ENCODE measurements around the gene PRUNE2. TPM values are rescaled to one million over a fixed set of nuclear protein-coding genes. Genes with fewer than 3 reads are reported as not detected.

PRUNE2 gene
- total and polyA plus RNA-seq, 2 of the 8 experiments (the other 6 are each of a cell fraction or from before 2014, with no cell fraction given), result 5.5 to 13.3 TPM

- Histone ChIP-seq H2AK5ac (ENCODE audit: low read depth, low read length) (no peak overlapping the region), H3K27ac (ENCODE audit: low read depth, low read length) (no peak overlapping the region), H2BK12ac (ENCODE audit: low read depth, low read length) (no peak overlapping the region), H4K8ac (ENCODE audit: extremely low read depth, insufficient read depth, low read length) (no peak overlapping the region), H3K79me2 (ENCODE audit: control insufficient read depth in 1 of 2, insufficient read depth in 2 of 2, low read length in 2 of 2) (no peaks in the 10 kb centered on the region), H3K4me3 (ENCODE audit: extremely low read depth in 1 of 4, insufficient read depth in 2 of 4, low read depth in 3 of 4, low read length in 4 of 4) (no peak overlapping the region), H3K4me1 (replicated peaks in 1 of 4; ENCODE audit: control insufficient read depth in 3 of 4, insufficient read depth in 4 of 4, low read length in 3 of 4) (peaks cover 0 to 6% (median 0%) of the 10 kb centered on the region in 4 experiments; a peak in 3 of 7 replicates), H2BK120ac (replicated peaks; ENCODE audit: low read depth, low read length) (no peak overlapping the region), H4K91ac (replicated peaks; ENCODE audit: insufficient read length, low read length) (no peak overlapping the region), H3K27me3 (replicated peaks in 1 of 4; ENCODE audit: control insufficient read depth in 3 of 4, extremely low read depth in 1 of 4, insufficient read depth in 3 of 4, low read length in 3 of 4) (no peaks in the 10 kb centered on the region), H3K56ac (replicated peaks; ENCODE audit: insufficient read length, low read depth, low read length) (no peak overlapping the region), H3K23ac (ENCODE audit: insufficient read length) (no peak overlapping the region), H2BK20ac (ENCODE audit: low read length) (no peak overlapping the region), H3K79me1 (ENCODE audit: low read depth, low read length) (no peaks in the 10 kb centered on the region), H3K4me2 (ENCODE audit: insufficient read depth in 1 of 2, low read depth in 2 of 2, low read length in 2 of 2) (no peak overlapping the region), H3K14ac (ENCODE audit: insufficient read length) (no peak overlapping the region), H4K20me1 (replicated peaks in 1 of 2; ENCODE audit: control insufficient read depth in 1 of 2, insufficient read depth in 2 of 2, low read length in 2 of 2) (no peaks in the 10 kb centered on the region), H2AFZ (ENCODE audit: low read length) (no peak overlapping the region), H3K36me3 (ENCODE audit: control insufficient read depth in 2 of 4, insufficient read depth in 4 of 4, low read length in 3 of 4) (no peaks in the 10 kb centered on the region), H3K9me3 (ENCODE audit: insufficient read depth in 2 of 2, low read depth in 1 of 2, low read length in 1 of 2) (no peaks in the 10 kb centered on the region), H2BK15ac (ENCODE audit: low read length) (no peak overlapping the region), H3K4ac (replicated peaks; ENCODE audit: insufficient read length, low read depth, low read length) (no peak overlapping the region), H4K5ac (ENCODE audit: insufficient read length, low read depth, low read length) (no peak overlapping the region), H3K9ac (replicated peaks in 1 of 4; ENCODE audit: extremely low read depth in 1 of 4, low read depth in 3 of 4, low read length in 3 of 4) (no peak overlapping the region), H3K18ac (ENCODE audit: extremely low read depth, low read length) (no peak overlapping the region), H2BK5ac (ENCODE audit: low read depth, low read length) (no peak overlapping the region), H3K23me2 (ENCODE audit: low read depth, low read length) (no peaks in the 10 kb centered on the region)
- 95% methylated on average over 4 of the region's 4 CpGs; no CpG with 5 or more reads in 1 of the 2 experiments for WGBS, 2 experiments (ENCODE audit: extremely low coverage in 1 of 2, insufficient coverage in 1 of 2, insufficient read length in 1 of 2, insufficient replicate concordance in 2 of 2, low coverage in 1 of 2, low lambda C conversion rate in 2 of 2, missing lambda C conversion rate in 1 of 2)
- FAIRE-seq, result no peak
- CTCF ChIA-PET (ENCODE audit: partially characterized antibody), result interaction anchor here (0.8 kb wide), 1 partner anchor 95 kb away, joined by 3 read pairs; no protein-coding TSS in a partner anchor
- POLR2A ChIA-PET (ENCODE audit: partially characterized antibody), result no interaction called here
- DNase-seq (ENCODE audit: low read depth in 1 of 2, low spot score in 2 of 2), result no peak
- no peak for TF ChIP-seq SAP30 (IDR thresholded peaks at IDR 0.05; ENCODE audit: insufficient read depth, insufficient replicate concordance, low read length)
- TF ChIP-seq ATF3 (IDR thresholded peaks at IDR 0.05; ENCODE audit: insufficient read depth, low read depth, low read length), result no peak
- TF ChIP-seq PHF8 (conservative IDR thresholded peaks at IDR 0.05; ENCODE audit: low read depth, low read length), result no peak
- TF ChIP-seq KDM4A (IDR thresholded peaks at IDR 0.05; ENCODE audit: low read depth, low read length, severe bottlenecking), result no peak
Measured at GRCh38 chr9:76893395-76893932, 12.4 kb downstream of the PRUNE2 start.

Data from H1 (cell line).